Epithelial cell of prostate (primary cell): ENCODE data around the gene GMPR.
"Not testable (repeated sequence)": the region's sequence is repeated elsewhere in the genome, so short reads cannot be mapped to it uniquely, and the experiment has no call there.

Source experiments
- DNase-seq: peaks from one replicate; pipeline ENCODE4 v3.0.0-alpha.2; 2011; ENCODE audit warnings: low read depth, low spot score
- H3K27ac ChIP-seq: fragments of 450-650 bp; 2 replicates; pipeline ENCODE4 v1.5.1; 2017; ENCODE audit warnings: mild to moderate bottlenecking

GMPR gene

GRCh38 chr6:16224409-16224808, 14.0 kb upstream of the GMPR start:
- H3K27ac ChIP-seq = no peak overlapping the region
- DNase-seq = no peak

GRCh38 chr6:16225062-16225731, 13.2 kb upstream of the GMPR start:
- not testable (repeated sequence) for DNase-seq, H3K27ac ChIP-seq

GRCh38 chr6:16226117-16227047, 12.0 kb upstream of the GMPR start:
- not testable (repeated sequence) for H3K27ac ChIP-seq, DNase-seq

GRCh38 chr6:16227048-16227562, 11.3 kb upstream of the GMPR start:
- no peak overlapping the region for H3K27ac ChIP-seq
- DNase-seq = no peak

- H3K27ac ChIP-seq = no peak overlapping the region
Observed at GRCh38 chr6:16227605-16228004, 10.8 kb upstream of the GMPR start.

GRCh38 chr6:16228043-16228442, 10.3 kb upstream of the GMPR start:
- no peak overlapping the region for H3K27ac ChIP-seq
- no peak for DNase-seq

More at GRCh38 chr6:16227605-16228004, 10.8 kb upstream of the GMPR start:
- DNase-seq = no peak

GRCh38 chr6:16228709-16229665, 9.4 kb upstream of the GMPR start:
- DNase-seq = no peak
- H3K27ac ChIP-seq = no peak overlapping the region

- no peak for DNase-seq
- H3K27ac ChIP-seq = no peak overlapping the region
Observed at GRCh38 chr6:16229700-16230099, 8.7 kb upstream of the GMPR start.

GRCh38 chr6:16230953-16231352, 7.4 kb upstream of the GMPR start:
- no peak for DNase-seq
- no peak overlapping the region for H3K27ac ChIP-seq

GRCh38 chr6:16232086-16232485, 6.3 kb upstream of the GMPR start:
- no peak for DNase-seq
- H3K27ac ChIP-seq = no peak overlapping the region

- H3K27ac ChIP-seq = no peak overlapping the region
- DNase-seq = no peak
Observed at GRCh38 chr6:16236009-16236501, 2.3 kb upstream of the GMPR start.

- DNase-seq = no peak
- H3K27ac ChIP-seq = no peak overlapping the region
Observed at GRCh38 chr6:16236631-16237199, 1.7 kb upstream of the GMPR start.

GRCh38 chr6:16237242-16237641, 1.1 kb upstream of the GMPR start:
- no peak overlapping the region for H3K27ac ChIP-seq
- no peak for DNase-seq

GRCh38 chr6:16238963-16239797, 793 bp downstream of the GMPR start:
- H3K27ac ChIP-seq = no peak overlapping the region
- peak; percentile 22 for DNase-seq

- DNase-seq = no peak
- H3K27ac ChIP-seq = no peak overlapping the region
Observed at GRCh38 chr6:16239798-16240123, 1.4 kb downstream of the GMPR start.

- DNase-seq = no peak
- H3K27ac ChIP-seq = no peak overlapping the region
Observed at GRCh38 chr6:16240589-16241320, 2.4 kb downstream of the GMPR start.

- no peak overlapping the region for H3K27ac ChIP-seq
- DNase-seq = no peak
Observed at GRCh38 chr6:16241321-16241689, 2.9 kb downstream of the GMPR start.

- H3K27ac ChIP-seq = no peak overlapping the region
Observed at GRCh38 chr6:16243055-16243454, 4.7 kb downstream of the GMPR start.

More at GRCh38 chr6:16243055-16243454, 4.7 kb downstream of the GMPR start:
- peak; percentile 34 for DNase-seq
